ENCODE results near the gene PYHIN1. TPM values are rescaled to one million over a fixed set of nuclear protein-coding genes. Genes with fewer than 3 reads are reported as not detected.

Gene PYHIN1
- total and polyA plus RNA-seq, 2 of the 8 experiments (the other 6 are each of a cell fraction or from before 2014, with no cell fraction given), result not detected

GRCh38 chr1:159011751-159012150 is 80.4 kb downstream of the PYHIN1 start:
- no peak overlapping the region for H3K18ac ChIP-seq (ENCODE audit: extremely low read depth, low read length)
- H4K5ac ChIP-seq (ENCODE audit: insufficient read length, low read depth, low read length), result no peak overlapping the region
- H3K9ac ChIP-seq (replicated peaks in 1 of 4; ENCODE audit: extremely low read depth in 1 of 4, low read depth in 3 of 4, low read length in 3 of 4), result no peak overlapping the region
- POLR2A ChIA-PET (ENCODE audit: partially characterized antibody), result no interaction called here
- no peak overlapping the region for H3K4me2 ChIP-seq (ENCODE audit: insufficient read depth in 1 of 2, low read depth in 2 of 2, low read length in 2 of 2)
- no peak overlapping the region for H2BK20ac ChIP-seq (ENCODE audit: low read length)
- H4K91ac ChIP-seq (replicated peaks; ENCODE audit: insufficient read length, low read length), result no peak overlapping the region
- no peak overlapping the region for H2AFZ ChIP-seq (ENCODE audit: low read length)
- H3K23me2 ChIP-seq (ENCODE audit: low read depth, low read length), result no peaks in the 10 kb centered on the region
- no peak overlapping the region for H3K4me3 ChIP-seq (ENCODE audit: extremely low read depth in 1 of 4, insufficient read depth in 2 of 4, low read depth in 3 of 4, low read length in 4 of 4)
- H3K23ac ChIP-seq (ENCODE audit: insufficient read length), result no peak overlapping the region
- no peak overlapping the region for H2AK5ac ChIP-seq (ENCODE audit: low read depth, low read length)
- no peak overlapping the region for H3K27ac ChIP-seq (ENCODE audit: low read depth, low read length)
- H2BK15ac ChIP-seq (ENCODE audit: low read length), result no peak overlapping the region
- H3K27me3 ChIP-seq (replicated peaks in 1 of 4; ENCODE audit: control insufficient read depth in 3 of 4, extremely low read depth in 1 of 4, insufficient read depth in 3 of 4, low read length in 3 of 4), result peaks cover 0 to 7% (median 1%) of the 10 kb centered on the region in 4 experiments; a peak in 4 of 7 replicates
- H3K14ac ChIP-seq (ENCODE audit: insufficient read length), result no peak overlapping the region
- no peaks in the 10 kb centered on the region for H3K9me3 ChIP-seq (ENCODE audit: insufficient read depth in 2 of 2, low read depth in 1 of 2, low read length in 1 of 2)
- H3K56ac ChIP-seq (replicated peaks; ENCODE audit: insufficient read length, low read depth, low read length), result no peak overlapping the region
- H3K36me3 ChIP-seq (ENCODE audit: control insufficient read depth in 2 of 4, insufficient read depth in 4 of 4, low read length in 3 of 4), result no peaks in the 10 kb centered on the region
- DNase-seq (ENCODE audit: low read depth in 1 of 2, low spot score in 2 of 2) (no peak), FAIRE-seq (no peak)
- H3K4me1 ChIP-seq (replicated peaks in 1 of 4; ENCODE audit: control insufficient read depth in 3 of 4, insufficient read depth in 4 of 4, low read length in 3 of 4), result peaks cover 2 to 10% (median 6%) of the 10 kb centered on the region in 4 experiments; a peak in 4 of 7 replicates
- H3K79me2 ChIP-seq (ENCODE audit: control insufficient read depth in 1 of 2, insufficient read depth in 2 of 2, low read length in 2 of 2), result no peaks in the 10 kb centered on the region
- H2BK5ac ChIP-seq (ENCODE audit: low read depth, low read length), result no peak overlapping the region
- H4K20me1 ChIP-seq (replicated peaks in 1 of 2; ENCODE audit: control insufficient read depth in 1 of 2, insufficient read depth in 2 of 2, low read length in 2 of 2), result no peaks in the 10 kb centered on the region
- H2BK120ac ChIP-seq (replicated peaks; ENCODE audit: low read depth, low read length), result no peak overlapping the region
- H3K4ac ChIP-seq (replicated peaks; ENCODE audit: insufficient read length, low read depth, low read length), result no peak overlapping the region
- CTCF ChIA-PET (ENCODE audit: partially characterized antibody), result no interaction called here
- H2BK12ac ChIP-seq (ENCODE audit: low read depth, low read length), result no peak overlapping the region
- H3K79me1 ChIP-seq (ENCODE audit: low read depth, low read length), result no peaks in the 10 kb centered on the region
- H4K8ac ChIP-seq (ENCODE audit: extremely low read depth, insufficient read depth, low read length), result no peak overlapping the region
- TF ChIP-seq ATF3 (IDR thresholded peaks at IDR 0.05; ENCODE audit: insufficient read depth, low read depth, low read length) (no peak), RFX5 (IDR thresholded peaks at IDR 0.05; ENCODE audit: borderline replicate concordance, low read depth, low read length) (no peak), BRCA1 (IDR thresholded peaks at IDR 0.05; ENCODE audit: low read depth, low read length) (no peak), CEBPB (IDR thresholded peaks at IDR 0.05; ENCODE audit: low read depth, low read length) (no peak), MAX (IDR thresholded peaks at IDR 0.05) (no peak), BACH1 (IDR thresholded peaks at IDR 0.05; ENCODE audit: low read length) (no peak), SIN3A (conservative IDR thresholded peaks at IDR 0.05 in 1 of 2, IDR thresholded peaks at IDR 0.05 in 1 of 2; ENCODE audit: low read depth in 1 of 2, low read length in 2 of 2) (no peak), RBBP5 (IDR thresholded peaks at IDR 0.05; ENCODE audit: borderline replicate concordance, low read depth, low read length) (no peak), CREB1 (IDR thresholded peaks at IDR 0.05) (no peak), RAD21 (IDR thresholded peaks at IDR 0.05 in 1 of 2, conservative IDR thresholded peaks at IDR 0.05 in 1 of 2; ENCODE audit: low read depth in 2 of 2, low read length in 2 of 2) (no peak), TCF12 (IDR thresholded peaks at IDR 0.05; ENCODE audit: low read depth, low read length) (no peak), KDM1A (IDR thresholded peaks at IDR 0.05; ENCODE audit: borderline replicate concordance, low read length) (no peak), ASH2L (IDR thresholded peaks at IDR 0.05; ENCODE audit: low read length) (no peak), SUZ12 (IDR thresholded peaks at IDR 0.05; ENCODE audit: low read length) (no peak), CBX5 (IDR thresholded peaks at IDR 0.05; ENCODE audit: low read depth, low read length) (no peak), GTF2F1 (IDR thresholded peaks at IDR 0.05; ENCODE audit: borderline replicate concordance, low read depth, low read length) (no peak)

Measured in H1 (cell line).